ENCODE results near the gene UBAP1. TPM values are rescaled to one million over a fixed set of nuclear protein-coding genes. Genes with fewer than 3 reads are reported as not detected.

Gene UBAP1
- total and polyA plus RNA-seq, 2 of the 4 experiments (the other 2 are of a cell fraction), result 30.6 to 37.0 TPM

- Histone ChIP-seq H3K27me3 (ENCODE audit: control insufficient read depth, insufficient read depth, low read length) (no peaks in the 10 kb centered on the region), H2AFZ (replicated peaks; ENCODE audit: low read length, poor library complexity) (no peak overlapping the region), H3K9ac (ENCODE audit: low read depth, low read length) (no peak overlapping the region), H3K36me3 (ENCODE audit: control insufficient read depth, insufficient read depth, low read length) (no peaks in the 10 kb centered on the region), H2BK20ac (ENCODE audit: low read depth, low read length) (no peak overlapping the region), H2BK120ac (ENCODE audit: low read depth, low read length) (no peak overlapping the region), H2AK5ac (ENCODE audit: low read depth, low read length) (no peak overlapping the region), H4K20me1 (ENCODE audit: insufficient read depth, low read length) (no peaks in the 10 kb centered on the region), H3K4ac (ENCODE audit: low read depth, low read length) (no peak overlapping the region), H3K18ac (ENCODE audit: low read depth, low read length) (no peak overlapping the region), H3K79me1 (ENCODE audit: low read depth in 1 of 2, low read length in 2 of 2) (peaks cover 0 to 7% of the 10 kb centered on the region in 2 experiments; a peak in 1 of 4 replicates), H4K91ac (ENCODE audit: insufficient read depth, low read depth, low read length) (no peak overlapping the region), H3K27ac (ENCODE audit: insufficient read depth, low read length) (no peak overlapping the region), H3K9me3 (ENCODE audit: control insufficient read depth, insufficient read depth, low read length) (no peaks in the 10 kb centered on the region), H3K56ac (ENCODE audit: extremely low read depth, insufficient read depth, low read length) (no peak overlapping the region), H2BK15ac (ENCODE audit: low read depth, low read length) (no peak overlapping the region), H3K4me3 (ENCODE audit: insufficient read depth, low read depth, low read length) (no peak overlapping the region), H3K4me1 (ENCODE audit: control insufficient read depth, insufficient read depth, low read length) (peaks cover 2% of the 10 kb centered on the region; the same call in 1 of the 2 replicates), H3K9me1 (ENCODE audit: insufficient read depth, low read length) (peaks cover 5% of the 10 kb centered on the region; the same call in 1 of the 2 replicates), H4K5ac (ENCODE audit: low read depth, low read length) (no peak overlapping the region), H3K14ac (replicated peaks; ENCODE audit: low read depth, low read length) (no peak overlapping the region), H3K4me2 (ENCODE audit: low read depth, low read length) (no peak overlapping the region), H2BK5ac (ENCODE audit: low read depth, low read length, poor library complexity, severe bottlenecking) (no peak overlapping the region), H2AK9ac (replicated peaks; ENCODE audit: low read depth, low read length, poor library complexity) (no peak overlapping the region), H3K23ac (ENCODE audit: low read depth, low read length) (no peak overlapping the region), H4K8ac (ENCODE audit: low read depth in 2 of 2, low read length in 2 of 2) (no peak overlapping the region)
- ChIA-PET CTCF (no interaction called here), POLR2A (ENCODE audit: unreplicated experiment) (no interaction called here)
- DNase-seq (no peak), ATAC-seq (ENCODE audit: low read depth) (no peak)
- intact Hi-C loops (cut with micrococcal nuclease), result no loop called here
- TF ChIP-seq BHLHE40 (IDR thresholded peaks at IDR 0.05; ENCODE audit: low read depth, low read length) (no peak), RAD21 (IDR thresholded peaks at IDR 0.05; ENCODE audit: low read length) (no peak), MXI1 (IDR thresholded peaks at IDR 0.05; ENCODE audit: borderline replicate concordance, low read depth, low read length) (no peak)
- dilution Hi-C loops (cut with HindIII; ENCODE audit: low sequenced_read_pairs, unreplicated experiment), result no loop called here
- no TSS peak for BruUV-seq (replicated peaks)
- WGBS, 2 experiments (ENCODE audit: extremely low coverage in 2 of 2, insufficient read length in 1 of 2), result no CpG with 5 or more reads among the region's 7 CpGs
- in situ Hi-C loops (cut with MboI; ENCODE audit: low sequenced_read_pairs), result no loop called here
Observed at GRCh38 chr9:34131571-34131970, 47.3 kb upstream of the UBAP1 start.

Data from IMR-90 (cell line).